H1 (cell line): ENCODE measurements around the gene LRRC8D. TPM values are rescaled to one million over a fixed set of nuclear protein-coding genes. Genes with fewer than 3 reads are reported as not detected.

Source experiments
- CTCF ChIA-PET: fragments of 300-600 bp; sonication (Branson Sonifier 250); formaldehyde crosslinking; loops from one replicate; lab custom pipeline; 2021; ENCODE audit not compliant: partially characterized antibody; lab: Charles Lee
- POLR2A ChIA-PET: fragments of 300-600 bp; sonication (Branson Sonifier 250); formaldehyde crosslinking; loops from one replicate; lab custom pipeline; 2021; ENCODE audit warnings: inconsistent platforms; ENCODE audit not compliant: partially characterized antibody; lab: Charles Lee
- DNase-seq, 2 experiments: peaks; one replicate each; pipeline versions ENCODE4 v3.0.0 to v3.0.0-alpha.2; 2010 to 2022; ENCODE audit warnings: low spot score in 2 of 2, low read depth in 1 of 2, mixed read lengths in 1 of 2
- FAIRE-seq: peaks from 2 replicates; lab custom pipeline; 2011; peaks lifted over from hg19 to GRCh38; lab: Jason Lieb, UNC
- H2AFZ ChIP-seq: 2 replicates; pipeline ENCODE4 v1.8.1; 2012; ENCODE audit warnings: low read length, inconsistent platforms
- H2AK5ac ChIP-seq: 2 replicates; pipeline ENCODE4 v1.6.1; 2013; ENCODE audit warnings: low read depth, low read length
- H2BK120ac ChIP-seq: replicated peaks from 2 replicates; pipeline ENCODE3; 2013; ENCODE audit warnings: low read depth, low read length, inconsistent platforms
- H2BK12ac ChIP-seq: 2 replicates; pipeline ENCODE4 v1.6.1; 2013; ENCODE audit warnings: low read depth, low read length
- H2BK15ac ChIP-seq: 2 replicates; pipeline ENCODE4 v1.6.1; 2013; ENCODE audit warnings: low read length
- H2BK20ac ChIP-seq: 2 replicates; pipeline ENCODE4 v1.6.1; 2013; ENCODE audit warnings: low read length
- H2BK5ac ChIP-seq: 2 replicates; pipeline ENCODE4 v1.6.1; 2013; ENCODE audit warnings: low read depth, low read length
- H3K14ac ChIP-seq: 2 replicates; pipeline ENCODE4 v1.6.1; 2013; ENCODE audit warnings: inconsistent platforms; ENCODE audit not compliant: insufficient read length
- H3K18ac ChIP-seq: 2 replicates; pipeline ENCODE4 v1.6.1; 2013; ENCODE audit warnings: low read length; ENCODE audit errors: extremely low read depth
- H3K23ac ChIP-seq: 2 replicates; pipeline ENCODE4 v1.6.1; 2013; ENCODE audit warnings: inconsistent platforms; ENCODE audit not compliant: insufficient read length
- H3K23me2 ChIP-seq: 2 replicates; pipeline ENCODE4 v1.6.1; 2013; ENCODE audit warnings: low read depth, low read length
- H3K27ac ChIP-seq: 2 replicates; pipeline ENCODE4 v1.6.1; 2011; ENCODE audit warnings: low read depth, low read length, inconsistent platforms
- H3K27me3 ChIP-seq, 4 experiments: replicated peaks in 1 of 4; 1 replicate in 1 of 4; 2 replicates in 3 of 4; pipeline versions ENCODE4 v1.6.1 to v1.8.1; 2011 to 2013; ENCODE audit warnings: low read length in 3 of 4, mild to moderate bottlenecking in 3 of 4, inconsistent platforms in 2 of 4, mixed read lengths in 2 of 4, moderate library complexity in 1 of 4; ENCODE audit not compliant: control insufficient read depth in 3 of 4, insufficient read depth in 3 of 4; ENCODE audit errors: extremely low read depth in 1 of 4
- H3K36me3 ChIP-seq, 4 experiments: 2 replicates each; pipeline versions ENCODE4 v1.6.1 to v1.8.1; 2011 to 2013; ENCODE audit warnings: mild to moderate bottlenecking in 4 of 4, low read length in 3 of 4, moderate library complexity in 2 of 4, control low read depth in 1 of 4, inconsistent platforms in 1 of 4; ENCODE audit not compliant: insufficient read depth in 4 of 4, control insufficient read depth in 2 of 4
- H3K4ac ChIP-seq: replicated peaks from 2 replicates; pipeline ENCODE3; 2013; ENCODE audit warnings: low read length, low read depth, mixed read lengths, inconsistent platforms; ENCODE audit not compliant: insufficient read length
- H3K4me1 ChIP-seq, 4 experiments: replicated peaks in 1 of 4; 1 replicate in 1 of 4; 2 replicates in 3 of 4; pipeline versions ENCODE4 v1.6.1 to v1.8.1; 2011 to 2013; ENCODE audit warnings: low read length in 3 of 4, inconsistent platforms in 2 of 4, mixed read lengths in 1 of 4; ENCODE audit not compliant: insufficient read depth in 4 of 4, control insufficient read depth in 3 of 4
- H3K4me2 ChIP-seq, 2 experiments: 2 replicates each; pipeline versions ENCODE4 v1.6.1 to v1.8.1; 2011 to 2013; ENCODE audit warnings: low read depth in 2 of 2, low read length in 2 of 2, control low read depth in 1 of 2, inconsistent platforms in 1 of 2, mild to moderate bottlenecking in 1 of 2; ENCODE audit not compliant: insufficient read depth in 1 of 2
- H3K4me3 ChIP-seq, 4 experiments: fragments of 200-600, 300-600 bp in 1 of 4; sonication (generic), shearing (Covaris generic), sonication (Bioruptor Twin) in 1 of 4; 2 replicates each; pipeline versions ENCODE4 v1.5.1 to v1.8.1; 2011 to 2016; ENCODE audit warnings: low read length in 4 of 4, low read depth in 3 of 4, control low read depth in 2 of 4, inconsistent platforms in 2 of 4, mild to moderate bottlenecking in 2 of 4, mixed read lengths in 1 of 4, moderate library complexity in 1 of 4; ENCODE audit not compliant: insufficient read depth in 2 of 4; ENCODE audit errors: extremely low read depth in 1 of 4
- H3K56ac ChIP-seq: replicated peaks from 2 replicates; pipeline ENCODE3; 2013; ENCODE audit warnings: low read depth, mild to moderate bottlenecking, mixed read lengths, low read length, inconsistent platforms; ENCODE audit not compliant: insufficient read length
- H3K79me1 ChIP-seq: 2 replicates; pipeline ENCODE4 v1.6.1; 2013; ENCODE audit warnings: low read depth, low read length, control low read depth
- H3K79me2 ChIP-seq, 2 experiments: 2 replicates each; pipeline versions ENCODE4 v1.6.1 to v1.8.1; 2012 to 2013; ENCODE audit warnings: low read length in 2 of 2, mild to moderate bottlenecking in 2 of 2, inconsistent platforms in 1 of 2; ENCODE audit not compliant: insufficient read depth in 2 of 2, control insufficient read depth in 1 of 2
- H3K9ac ChIP-seq, 4 experiments: replicated peaks in 1 of 4; 1 replicate in 1 of 4; 2 replicates in 3 of 4; pipeline versions ENCODE4 v1.6.1 to v1.8.1; 2011 to 2013; ENCODE audit warnings: low read depth in 3 of 4, low read length in 3 of 4, control low read depth in 2 of 4, mild to moderate bottlenecking in 2 of 4, moderate library complexity in 2 of 4, inconsistent platforms in 1 of 4; ENCODE audit errors: extremely low read depth in 1 of 4
- H3K9me3 ChIP-seq, 2 experiments: 2 replicates each; pipeline versions ENCODE4 v1.6.1 to v1.8.1; 2012 to 2013; ENCODE audit warnings: mild to moderate bottlenecking in 2 of 2, moderate library complexity in 2 of 2, control low read depth in 1 of 2, inconsistent platforms in 1 of 2, low read depth in 1 of 2, low read length in 1 of 2, mixed read lengths in 1 of 2; ENCODE audit not compliant: insufficient read depth in 2 of 2
- H4K20me1 ChIP-seq, 2 experiments: replicated peaks in 1 of 2; 2 replicates each; pipeline versions ENCODE3 to v1.8.1; 2011 to 2013; ENCODE audit warnings: inconsistent platforms in 2 of 2, low read length in 2 of 2, mild to moderate bottlenecking in 1 of 2; ENCODE audit not compliant: insufficient read depth in 2 of 2, control insufficient read depth in 1 of 2
- H4K5ac ChIP-seq: 2 replicates; pipeline ENCODE4 v1.6.1; 2013; ENCODE audit warnings: low read length, low read depth, mixed read lengths, inconsistent platforms; ENCODE audit not compliant: insufficient read length
- H4K8ac ChIP-seq: 2 replicates; pipeline ENCODE4 v1.8.0; 2013; ENCODE audit warnings: mild to moderate bottlenecking, moderate library complexity, low read length, inconsistent platforms; ENCODE audit not compliant: insufficient read depth; ENCODE audit errors: extremely low read depth
- H4K91ac ChIP-seq: replicated peaks from 2 replicates; pipeline ENCODE3; 2013; ENCODE audit warnings: low read length, mixed read lengths, inconsistent platforms; ENCODE audit not compliant: insufficient read length
- CBX5 ChIP-seq: fragments of 300-800, 300-1000 bp; sonication (generic); IDR thresholded peaks from 2 replicates; pipeline ENCODE4 v1.7.1; 2016; ENCODE audit warnings: antibody characterized with exemption, low read length, low read depth
- CEBPB ChIP-seq: IDR thresholded peaks from 2 replicates; pipeline ENCODE4 v1.6.1; 2012; ENCODE audit warnings: low read depth, low read length
- HDAC2 ChIP-seq, 2 experiments: fragments of 300-600 bp in 1 of 2; sonication (generic) in 1 of 2; IDR thresholded peaks; 2 replicates each; pipeline ENCODE4 v1.6.1; 2011 to 2012; ENCODE audit warnings: low read depth in 2 of 2, low read length in 2 of 2, mild to moderate bottlenecking in 2 of 2, moderate library complexity in 2 of 2, borderline replicate concordance in 1 of 2, inconsistent platforms in 1 of 2
- JUN ChIP-seq: IDR thresholded peaks from 2 replicates; pipeline ENCODE4 v1.6.1; 2011; ENCODE audit warnings: low read depth, mild to moderate bottlenecking, improper control_type of control experiment, low read length
- POLR2AphosphoS5 ChIP-seq: IDR thresholded peaks from 2 replicates; pipeline ENCODE4 v1.6.1; 2011; ENCODE audit warnings: low read depth, low read length
- SIN3A ChIP-seq, 2 experiments: IDR thresholded peaks in 1 of 2; conservative IDR thresholded peaks in 1 of 2; 2 replicates each; pipeline ENCODE4 v1.6.1; 2011 to 2012; ENCODE audit warnings: low read length in 2 of 2, improper control_type of control experiment in 1 of 2, low read depth in 1 of 2, mild to moderate bottlenecking in 1 of 2
- TBP ChIP-seq: IDR thresholded peaks from 2 replicates; pipeline ENCODE4 v1.6.1; 2011; ENCODE audit warnings: low read depth, low read length, improper control_type of control experiment
- ZNF274 ChIP-seq: IDR thresholded peaks from 2 replicates; pipeline ENCODE4 v1.7.0; 2012; ENCODE audit warnings: low read length, borderline replicate concordance; ENCODE audit errors: extremely low read depth
- WGBS, 2 experiments: shearing (Covaris generic) in 1 of 2; methylation state at CpG; one replicate each; pipeline versions ENCODE4 v1.1.6 to v1.1.7; 2013 to 2015; ENCODE audit warnings: low lambda C conversion rate in 2 of 2, mixed read lengths in 2 of 2, inconsistent platforms in 1 of 2, low coverage in 1 of 2, missing lambda C conversion rate in 1 of 2; ENCODE audit not compliant: insufficient replicate concordance in 2 of 2, insufficient coverage in 1 of 2, insufficient read length in 1 of 2; ENCODE audit errors: extremely low coverage in 1 of 2, missing lambda C conversion rate in 1 of 2; 5-methylcytosine and 5-hydroxymethylcytosine counted together
- polyA plus RNA-seq, 7 experiments: library from polyadenylated mRNA; depleted of rRNA in 3 of 7; stranded (reverse) in 5 of 7; unstranded in 2 of 7; fragments of >200 nt in 5 of 7; fragments of 200-250 nt in 2 of 7; gene quantifications; 1 replicate in 5 of 7; 2 replicates in 1 of 7; 4 replicates in 1 of 7; pipeline versions ENCODE4 v1.2.1 to v1.2.3, GENCODE V29; 2011 to 2013; ENCODE audit warnings: missing spikeins in 2 of 7, mixed read lengths in 2 of 7
- total RNA-seq: library from RNA; stranded (reverse); fragmentation: NEBNext Ultra II Directional; extraction: Animal tissue kit (Norgen Biotek cat#: 25700); gene quantifications from 2 replicates; pipeline ENCODE4 v1.2.1, GENCODE V29; 2021

The LRRC8D gene
- total and polyA plus RNA-seq, 2 of the 8 experiments (the other 6 are each of a cell fraction or from before 2014, with no cell fraction given): 42.0 to 58.5 TPM

GRCh38 chr1:89822999-89823628 lies 2.3 kb downstream of the LRRC8D start:
- FAIRE-seq: no peak

More at GRCh38 chr1:89822999-89823628, 2.3 kb downstream of the LRRC8D start:
- H2BK5ac ChIP-seq: no peak overlapping the region
- peaks cover 0 to 11% (median 5%) of the 10 kb centered on the region in 4 experiments; a peak in 2 of 8 replicates for H3K36me3 ChIP-seq
- H3K27ac ChIP-seq: no peak overlapping the region
- WGBS, 2 experiments: 86% methylated on average over 4 of the region's 4 CpGs; no CpG with 5 or more reads in 1 of the 2 experiments
- H3K14ac ChIP-seq: no peak overlapping the region
- H4K8ac ChIP-seq: no peak overlapping the region
- no peak overlapping the region for H2BK20ac ChIP-seq
- peaks cover 12% of the 10 kb centered on the region for H3K79me1 ChIP-seq
- H3K79me2 ChIP-seq: peaks cover 23 to 69% of the 10 kb centered on the region in 2 experiments
- H3K18ac ChIP-seq: no peak overlapping the region
- H2BK120ac ChIP-seq: no peak overlapping the region
- no peak overlapping the region for H2AFZ ChIP-seq
- H2BK15ac ChIP-seq: no peak overlapping the region
- H3K27me3 ChIP-seq: peaks cover 0 to 5% (median 2%) of the 10 kb centered on the region in 4 experiments; a peak in 4 of 7 replicates
- H3K9me3 ChIP-seq: no peaks in the 10 kb centered on the region
- no peak for DNase-seq
- ChIA-PET CTCF (interaction anchor here (0.7 to 3.2 kb wide), 3 partner anchors 12 to 153 kb away, joined by 3 to 23 read pairs (median 3); no protein-coding TSS in a partner anchor), POLR2A (interaction anchor here (0.7 to 7.1 kb wide), 8 partner anchors 10 to 116 kb away, joined by 3 to 87 read pairs (median 6); no protein-coding TSS in a partner anchor)
- peaks cover 3 to 10% of the 10 kb centered on the region in 2 experiments for H4K20me1 ChIP-seq
- peaks cover 9% of the 10 kb centered on the region for H3K23me2 ChIP-seq
- no peak overlapping the region for H2BK12ac ChIP-seq
- H3K4me1 ChIP-seq: peaks cover 0 to 5% (median 3%) of the 10 kb centered on the region in 4 experiments; a peak in 6 of 7 replicates
- no peak overlapping the region for H3K56ac ChIP-seq
- H4K91ac ChIP-seq: no peak overlapping the region
- H3K23ac ChIP-seq: no peak overlapping the region
- peak overlapping the region in 1 of 4 experiments; percentile 38; a peak in 1 of 7 replicates for H3K9ac ChIP-seq
- peak overlapping the region; percentile 89 to 96 for H3K4me2 ChIP-seq
- H4K5ac ChIP-seq: no peak overlapping the region
- H3K4me3 ChIP-seq: peak overlapping the region in 2 of 4 experiments; percentile 75 to 82; a peak in 3 of 8 replicates
- H2AK5ac ChIP-seq: no peak overlapping the region
- H3K4ac ChIP-seq: no peak overlapping the region
- no peak for TF ChIP-seq CBX5
- TF ChIP-seq HDAC2 (IDR thresholded peaks at IDR 0.05; ENCODE audit: borderline replicate concordance in 1 of 2, low read depth in 2 of 2, low read length in 2 of 2): no peak
- TF ChIP-seq JUN: no peak
- no peak for TF ChIP-seq SIN3A (conservative IDR thresholded peaks at IDR 0.05 in 1 of 2, IDR thresholded peaks at IDR 0.05 in 1 of 2; ENCODE audit: low read depth in 1 of 2, low read length in 2 of 2)
- no peak for TF ChIP-seq ZNF274
- no peak for TF ChIP-seq POLR2AphosphoS5
- no peak for TF ChIP-seq TBP
- TF ChIP-seq CEBPB: peak; percentile 79; the same call in 1 of the 2 replicates
